H9 (cell line): Measurements from ENCODE around the gene NOX5. TPM values are rescaled to one million over a fixed set of nuclear protein-coding genes. Genes with fewer than 3 reads are reported as not detected.

ENCODE experiments used
- DNase-seq: peaks from one replicate; pipeline ENCODE4 v3.0.0-alpha.2; 2017
- H2AFZ ChIP-seq: one replicate; pipeline ENCODE4 v1.6.1; 2013; ENCODE audit warnings: mild to moderate bottlenecking, low read length, control low read depth, moderate library complexity
- H2AK5ac ChIP-seq: 2 replicates; pipeline ENCODE4 v1.6.1; 2013; ENCODE audit warnings: low read length, control low read depth, mixed read lengths; ENCODE audit not compliant: insufficient read length
- H2BK120ac ChIP-seq: one replicate; pipeline ENCODE4 v1.6.1; 2013; ENCODE audit warnings: low read depth, mild to moderate bottlenecking, low read length, control low read depth, inconsistent platforms; ENCODE audit not compliant: poor library complexity, severe bottlenecking
- H2BK12ac ChIP-seq: 2 replicates; pipeline ENCODE4 v1.6.1; 2013; ENCODE audit warnings: low read length, control low read depth, mixed read lengths, low read depth; ENCODE audit not compliant: insufficient read length
- H2BK15ac ChIP-seq: 2 replicates; pipeline ENCODE4 v1.6.1; 2013; ENCODE audit warnings: low read depth, low read length, control low read depth
- H2BK20ac ChIP-seq: one replicate; pipeline ENCODE4 v1.6.1; 2013; ENCODE audit warnings: low read depth, mild to moderate bottlenecking, low read length, control low read depth, inconsistent platforms; ENCODE audit not compliant: poor library complexity, severe bottlenecking
- H2BK5ac ChIP-seq: 2 replicates; pipeline ENCODE4 v1.6.1; 2013; ENCODE audit warnings: low read length, control low read depth, mixed read lengths; ENCODE audit not compliant: insufficient read length
- H3K14ac ChIP-seq: 2 replicates; pipeline ENCODE4 v1.6.1; 2013; ENCODE audit warnings: low read length, control low read depth; ENCODE audit not compliant: insufficient read depth
- H3K18ac ChIP-seq: 2 replicates; pipeline ENCODE4 v1.6.1; 2013; ENCODE audit warnings: low read depth, mild to moderate bottlenecking, mixed read lengths, low read length, control low read depth; ENCODE audit not compliant: insufficient read length
- H3K23ac ChIP-seq: 2 replicates; pipeline ENCODE4 v1.6.1; 2013; ENCODE audit warnings: low read length, control low read depth, mixed read lengths, low read depth; ENCODE audit not compliant: insufficient read length
- H3K23me2 ChIP-seq: 2 replicates; pipeline ENCODE4 v1.6.1; 2013; ENCODE audit warnings: low read depth, mild to moderate bottlenecking, mixed read lengths, low read length, control low read depth; ENCODE audit not compliant: insufficient read length, poor library complexity, severe bottlenecking
- H3K27ac ChIP-seq: 2 replicates; pipeline ENCODE4 v1.5.1; 2013; ENCODE audit warnings: low read length, control low read depth, mixed read lengths, low read depth; ENCODE audit not compliant: insufficient read length
- H3K27me3 ChIP-seq: 2 replicates; pipeline ENCODE4 v1.6.1; 2013; ENCODE audit warnings: low read length, control low read depth, inconsistent platforms; ENCODE audit not compliant: insufficient read depth
- H3K4ac ChIP-seq: 2 replicates; pipeline ENCODE4 v1.6.1; 2013; ENCODE audit warnings: low read depth, mild to moderate bottlenecking, control low read depth, inconsistent platforms, low read length, moderate library complexity
- H3K4me1 ChIP-seq: 2 replicates; pipeline ENCODE4 v1.6.1; 2013; ENCODE audit warnings: low read length, control low read depth, inconsistent platforms; ENCODE audit not compliant: insufficient read depth
- H3K4me2 ChIP-seq: 2 replicates; pipeline ENCODE4 v1.6.1; 2013; ENCODE audit warnings: low read length, control low read depth, mixed read lengths; ENCODE audit not compliant: insufficient read length, insufficient read depth
- H3K56ac ChIP-seq: 2 replicates; pipeline ENCODE4 v1.6.1; 2013; ENCODE audit warnings: low read depth, mild to moderate bottlenecking, mixed read lengths, low read length, control low read depth; ENCODE audit not compliant: insufficient read length
- H3K79me1 ChIP-seq: 2 replicates; pipeline ENCODE4 v1.6.1; 2013; ENCODE audit warnings: low read depth, mild to moderate bottlenecking, moderate library complexity, low read length, control low read depth, inconsistent platforms; ENCODE audit not compliant: insufficient read depth, poor library complexity, severe bottlenecking
- H3K79me2 ChIP-seq: 2 replicates; pipeline ENCODE4 v1.6.1; 2013; ENCODE audit warnings: low read length, control low read depth, inconsistent platforms; ENCODE audit not compliant: insufficient read depth
- H3K9ac ChIP-seq: 2 replicates; pipeline ENCODE4 v1.6.1; 2013; ENCODE audit warnings: low read length, control low read depth, mixed read lengths; ENCODE audit not compliant: insufficient read length; ENCODE audit errors: extremely low read depth
- H3K9me3 ChIP-seq: one replicate; pipeline ENCODE4 v1.6.1; 2013; ENCODE audit warnings: low read depth, low read length, inconsistent platforms; ENCODE audit not compliant: control insufficient read depth
- H3T11ph ChIP-seq: one replicate; pipeline ENCODE4 v1.6.1; 2013; ENCODE audit warnings: mild to moderate bottlenecking, low read length, control low read depth, inconsistent platforms
- H4K20me1 ChIP-seq: one replicate; pipeline ENCODE4 v1.6.1; 2013; ENCODE audit not compliant: control insufficient read depth, insufficient read length, insufficient read depth
- H4K5ac ChIP-seq: 2 replicates; pipeline ENCODE4 v1.6.1; 2013; ENCODE audit warnings: low read depth, mild to moderate bottlenecking, mixed read lengths, low read length, control low read depth; ENCODE audit not compliant: insufficient read length
- H4K8ac ChIP-seq: replicated peaks from 2 replicates; pipeline ENCODE4 v1.6.1; 2013; ENCODE audit warnings: low read length, control low read depth, mixed read lengths, low read depth; ENCODE audit not compliant: insufficient read length
- H4K91ac ChIP-seq: 2 replicates; pipeline ENCODE4 v1.6.1; 2013; ENCODE audit warnings: low read depth, mild to moderate bottlenecking, moderate library complexity, mixed read lengths, low read length, control low read depth; ENCODE audit not compliant: insufficient read length
- H3K27ac Mint-ChIP-seq, 3 experiments: 2 replicates in 2 of 3; 3 replicates in 1 of 3; pipeline ENCODE4 v1.8.0; 2020 to 2021; ENCODE audit warnings: mixed read lengths in 3 of 3, mild to moderate bottlenecking in 1 of 3, moderate library complexity in 1 of 3
- H3K27me3 Mint-ChIP-seq: 2 replicates; pipeline ENCODE4 v1.8.0; 2021; ENCODE audit warnings: low read depth, mild to moderate bottlenecking, moderate library complexity, mixed read lengths
- H3K36me3 Mint-ChIP-seq, 3 experiments: 2 replicates in 2 of 3; 3 replicates in 1 of 3; pipeline ENCODE4 v1.8.0; 2020 to 2021; ENCODE audit warnings: low read depth in 3 of 3, mixed read lengths in 3 of 3; ENCODE audit not compliant: insufficient read depth in 1 of 3
- H3K4me1 Mint-ChIP-seq, 2 experiments: 2 replicates each; pipeline ENCODE4 v1.8.0; 2020; ENCODE audit warnings: mixed read lengths in 2 of 2
- H3K4me3 Mint-ChIP-seq, 2 experiments: 2 replicates in 1 of 2; 3 replicates in 1 of 2; pipeline ENCODE4 v1.8.0; 2020 to 2021; ENCODE audit warnings: mild to moderate bottlenecking in 2 of 2, mixed read lengths in 2 of 2, moderate library complexity in 1 of 2
- H3K9me3 Mint-ChIP-seq, 2 experiments: 2 replicates in 1 of 2; 3 replicates in 1 of 2; pipeline ENCODE4 v1.8.0; 2020; ENCODE audit warnings: mild to moderate bottlenecking in 2 of 2, mixed read lengths in 2 of 2, moderate library complexity in 1 of 2
- WGBS: extraction: QIAGEN DNeasy Blood & Tissue Kit; methylation state at CpG from one replicate; pipeline ENCODE4 v1.1.7; 2013; ENCODE audit warnings: missing lambda C conversion rate, low lambda C conversion rate, mixed read lengths; ENCODE audit not compliant: insufficient read length; ENCODE audit errors: extremely low coverage; 5-methylcytosine and 5-hydroxymethylcytosine counted together
- total RNA-seq: library from RNA; stranded (reverse); gene quantifications from 2 replicates; pipeline ENCODE4 v1.2.1, GENCODE V29; 2021
- TF ChIP-seq, protein P1 (sequence below): fragments of 200-600 bp; sonication (generic); conservative IDR thresholded peaks from 3 replicates; pipeline ENCODE4 v1.8.0; 2021; ENCODE audit warnings: antibody characterized with exemption, mild to moderate bottlenecking

The NOX5 gene
- total RNA-seq, 1 experiment from 2014 or later, result 0.04 TPM

DNA sequence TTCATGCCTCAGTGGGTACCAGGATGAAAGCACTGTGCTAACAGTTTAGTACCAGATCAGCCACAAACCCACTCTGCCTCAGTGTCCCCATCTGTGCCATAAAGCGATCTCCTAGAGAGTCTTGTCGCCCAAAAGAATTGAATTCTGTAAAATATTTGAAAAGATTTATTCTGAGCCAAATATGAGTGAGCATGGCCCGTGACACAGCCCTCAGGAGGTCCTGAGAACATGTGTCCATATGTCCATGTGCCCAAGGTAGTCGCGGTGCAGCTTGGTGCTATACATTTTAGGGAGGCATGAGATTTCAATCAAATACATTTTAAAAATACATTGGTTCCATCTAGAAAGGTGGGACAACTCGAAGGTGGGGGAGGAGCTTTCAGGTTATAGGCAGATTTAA is 15.4 kb upstream of the NOX5 start:
- no peak for DNase-seq
- WGBS, result no CpG with 5 or more reads among the region's 6 CpGs
- Histone ChIP-seq H3K4me1 (peaks cover 15% of the 10 kb centered on the region; the same call in 1 of the 2 replicates), H3K4me2 (no peak overlapping the region), H3K14ac (no peak overlapping the region), H3K23me2 (no peaks in the 10 kb centered on the region), H3K79me2 (no peaks in the 10 kb centered on the region), H3K79me1 (no peaks in the 10 kb centered on the region), H4K91ac (no peak overlapping the region), H4K5ac (no peak overlapping the region), H4K20me1 (no peaks in the 10 kb centered on the region), H2BK20ac (no peak overlapping the region), H3K23ac (no peak overlapping the region), H3K56ac (no peak overlapping the region), H2BK12ac (no peak overlapping the region), H2BK120ac (no peak overlapping the region), H4K8ac (no peak overlapping the region), H3K27me3 (no peaks in the 10 kb centered on the region), H3K4ac (no peak overlapping the region), H2BK15ac (no peak overlapping the region), H3T11ph (no peak overlapping the region), H3K9me3 (no peaks in the 10 kb centered on the region), H2AFZ (no peak overlapping the region), H3K18ac (no peak overlapping the region), H3K27ac (no peak overlapping the region), H3K9ac (no peak overlapping the region), H2BK5ac (no peak overlapping the region), H2AK5ac (no peak overlapping the region)
- no peaks in the 10 kb centered on the region; the same call in 1 of the 2 replicates for H3K27me3 Mint-ChIP-seq
- H3K36me3 Mint-ChIP-seq, result no peaks in the 10 kb centered on the region; a peak in 1 of 7 replicates
- TF ChIP-seq, protein P1, sequence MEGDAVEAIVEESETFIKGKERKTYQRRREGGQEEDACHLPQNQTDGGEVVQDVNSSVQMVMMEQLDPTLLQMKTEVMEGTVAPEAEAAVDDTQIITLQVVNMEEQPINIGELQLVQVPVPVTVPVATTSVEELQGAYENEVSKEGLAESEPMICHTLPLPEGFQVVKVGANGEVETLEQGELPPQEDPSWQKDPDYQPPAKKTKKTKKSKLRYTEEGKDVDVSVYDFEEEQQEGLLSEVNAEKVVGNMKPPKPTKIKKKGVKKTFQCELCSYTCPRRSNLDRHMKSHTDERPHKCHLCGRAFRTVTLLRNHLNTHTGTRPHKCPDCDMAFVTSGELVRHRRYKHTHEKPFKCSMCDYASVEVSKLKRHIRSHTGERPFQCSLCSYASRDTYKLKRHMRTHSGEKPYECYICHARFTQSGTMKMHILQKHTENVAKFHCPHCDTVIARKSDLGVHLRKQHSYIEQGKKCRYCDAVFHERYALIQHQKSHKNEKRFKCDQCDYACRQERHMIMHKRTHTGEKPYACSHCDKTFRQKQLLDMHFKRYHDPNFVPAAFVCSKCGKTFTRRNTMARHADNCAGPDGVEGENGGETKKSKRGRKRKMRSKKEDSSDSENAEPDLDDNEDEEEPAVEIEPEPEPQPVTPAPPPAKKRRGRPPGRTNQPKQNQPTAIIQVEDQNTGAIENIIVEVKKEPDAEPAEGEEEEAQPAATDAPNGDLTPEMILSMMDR, result no peak
- no peak overlapping the region for H3K27ac Mint-ChIP-seq
- H3K9me3 Mint-ChIP-seq, result no peaks in the 10 kb centered on the region; a peak in 2 of 5 replicates
- H3K4me1 Mint-ChIP-seq, result peaks cover 48 to 51% of the 10 kb centered on the region in 2 experiments
- no peak overlapping the region for H3K4me3 Mint-ChIP-seq
